ENCODE data around the gene MYO1D. TPM values are rescaled to one million over a fixed set of nuclear protein-coding genes. Genes with fewer than 3 reads are reported as not detected.

Gene MYO1D
- total RNA-seq, 3 donors from 2014 or later, result 166 to 495 (median 256) TPM

DNA sequence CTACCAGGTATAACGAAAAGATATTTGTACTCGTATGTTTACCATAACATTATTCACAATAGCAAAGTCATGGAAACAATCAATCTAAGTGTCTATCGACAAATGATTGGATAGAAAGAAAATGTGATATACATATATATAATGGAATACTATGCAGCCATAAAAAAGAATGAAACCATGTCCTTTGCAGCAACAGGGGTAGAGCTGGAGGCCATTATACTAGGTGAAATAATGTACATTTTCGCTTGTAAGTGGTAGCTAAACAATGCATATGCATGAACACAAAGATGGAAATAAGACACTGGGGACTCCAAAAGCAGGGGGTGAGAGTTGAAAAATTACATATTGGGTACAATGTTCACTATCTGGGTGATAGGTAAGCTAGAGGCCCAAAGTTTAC, 124.0 kb downstream of the MYO1D start:
- intact Hi-C loops (cut with DNase I, micrococcal nuclease), result no loop called here
- peaks cover 14% of the 10 kb centered on the region for H3K36me3 ChIP-seq (ENCODE audit: low read depth)
- no peak overlapping the region for H3K4me3 ChIP-seq
- TF ChIP-seq, protein P1, sequence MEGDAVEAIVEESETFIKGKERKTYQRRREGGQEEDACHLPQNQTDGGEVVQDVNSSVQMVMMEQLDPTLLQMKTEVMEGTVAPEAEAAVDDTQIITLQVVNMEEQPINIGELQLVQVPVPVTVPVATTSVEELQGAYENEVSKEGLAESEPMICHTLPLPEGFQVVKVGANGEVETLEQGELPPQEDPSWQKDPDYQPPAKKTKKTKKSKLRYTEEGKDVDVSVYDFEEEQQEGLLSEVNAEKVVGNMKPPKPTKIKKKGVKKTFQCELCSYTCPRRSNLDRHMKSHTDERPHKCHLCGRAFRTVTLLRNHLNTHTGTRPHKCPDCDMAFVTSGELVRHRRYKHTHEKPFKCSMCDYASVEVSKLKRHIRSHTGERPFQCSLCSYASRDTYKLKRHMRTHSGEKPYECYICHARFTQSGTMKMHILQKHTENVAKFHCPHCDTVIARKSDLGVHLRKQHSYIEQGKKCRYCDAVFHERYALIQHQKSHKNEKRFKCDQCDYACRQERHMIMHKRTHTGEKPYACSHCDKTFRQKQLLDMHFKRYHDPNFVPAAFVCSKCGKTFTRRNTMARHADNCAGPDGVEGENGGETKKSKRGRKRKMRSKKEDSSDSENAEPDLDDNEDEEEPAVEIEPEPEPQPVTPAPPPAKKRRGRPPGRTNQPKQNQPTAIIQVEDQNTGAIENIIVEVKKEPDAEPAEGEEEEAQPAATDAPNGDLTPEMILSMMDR (IDR thresholded peaks at IDR 0.05), result no peak
- ATAC-seq (no peak), DNase-seq (no peak)
- H3K9me3 ChIP-seq, result no peaks in the 10 kb centered on the region
- H3K4me1 ChIP-seq (ENCODE audit: low read depth), result no peaks in the 10 kb centered on the region

DNA sequence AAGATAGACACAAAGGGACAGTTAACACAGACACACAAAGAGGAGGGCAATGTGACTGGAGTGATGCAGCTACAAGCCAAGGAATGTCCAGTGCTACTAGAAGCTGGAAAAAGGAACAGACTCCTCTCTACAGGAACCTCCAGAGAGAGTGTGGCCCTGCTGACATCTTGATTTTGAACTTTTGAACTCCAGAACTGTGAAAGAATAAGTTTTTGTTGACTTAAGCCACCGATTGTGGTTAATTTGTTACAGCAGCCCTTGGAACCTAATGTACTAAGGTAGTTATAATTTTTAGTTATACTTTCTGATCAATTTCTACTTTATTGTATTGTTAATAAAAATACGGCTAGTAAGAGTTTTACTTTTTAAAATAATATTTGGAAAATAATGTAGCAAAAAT, 129.1 kb downstream of the MYO1D start:
- ATAC-seq (peak; percentile 72), DNase-seq (no peak)
- Histone ChIP-seq H3K36me3 (ENCODE audit: low read depth) (no peaks in the 10 kb centered on the region), H3K4me3 (no peak overlapping the region), H3K4me1 (ENCODE audit: low read depth) (peaks cover 9% of the 10 kb centered on the region), H3K9me3 (no peaks in the 10 kb centered on the region)
- intact Hi-C loops (cut with DNase I, micrococcal nuclease), result no loop called here
- TF ChIP-seq, protein P1 (IDR thresholded peaks at IDR 0.05), result no peak

DNA sequence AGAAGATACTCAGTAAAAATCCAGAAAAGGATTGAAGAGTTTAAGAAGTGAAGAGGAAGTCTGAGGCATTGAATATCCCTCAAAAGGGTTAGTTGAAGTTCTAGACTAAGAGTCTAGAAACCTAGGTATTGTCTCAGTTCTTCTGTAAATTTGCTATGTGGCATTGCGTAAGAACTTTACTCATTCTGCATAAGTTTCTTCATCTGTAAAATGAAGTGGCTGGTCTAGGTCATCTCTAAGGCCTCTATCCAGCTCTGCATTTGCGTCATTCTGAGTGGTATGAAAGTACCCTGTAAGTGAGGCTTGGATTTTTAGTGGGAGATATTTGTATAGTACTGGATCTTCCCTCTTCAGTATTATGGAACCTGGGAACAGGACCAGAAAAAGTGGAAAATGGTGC, 130.2 kb downstream of the MYO1D start:
- TF ChIP-seq, protein P1 (IDR thresholded peaks at IDR 0.05), result no peak
- no peak overlapping the region for H3K4me3 ChIP-seq
- H3K4me1 ChIP-seq (ENCODE audit: low read depth), result peaks cover 9% of the 10 kb centered on the region
- H3K36me3 ChIP-seq (ENCODE audit: low read depth), result no peaks in the 10 kb centered on the region
- ATAC-seq (no peak), DNase-seq (no peak)
- intact Hi-C loops (cut with DNase I, micrococcal nuclease), result no loop called here
- H3K9me3 ChIP-seq, result no peaks in the 10 kb centered on the region

DNA sequence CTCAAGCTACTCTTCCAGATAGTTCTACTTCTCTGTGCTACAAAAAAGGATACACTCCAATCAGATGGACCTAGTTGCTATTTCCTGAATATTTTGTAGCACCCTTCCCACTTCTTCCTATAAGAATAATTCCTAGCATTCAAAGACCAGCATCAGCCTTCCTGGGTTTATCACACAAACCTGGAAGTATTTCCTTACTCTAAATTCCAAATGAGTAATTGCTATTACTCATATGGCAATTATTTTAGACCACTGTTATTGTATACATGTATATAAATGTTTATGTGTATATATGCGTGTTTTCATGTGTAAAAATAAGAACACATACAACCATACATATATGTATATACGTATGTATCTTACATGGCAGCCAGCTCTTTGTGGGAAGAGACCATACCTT, 130.6 kb downstream of the MYO1D start:
- Histone ChIP-seq H3K36me3 (ENCODE audit: low read depth) (no peaks in the 10 kb centered on the region), H3K4me3 (no peak overlapping the region), H3K9me3 (no peaks in the 10 kb centered on the region), H3K4me1 (ENCODE audit: low read depth) (peaks cover 9% of the 10 kb centered on the region)
- TF ChIP-seq, protein P1 (IDR thresholded peaks at IDR 0.05), result no peak
- intact Hi-C loops (cut with DNase I, micrococcal nuclease), result no loop called here
- DNase-seq, result no peak
- ATAC-seq, result no peak

DNA sequence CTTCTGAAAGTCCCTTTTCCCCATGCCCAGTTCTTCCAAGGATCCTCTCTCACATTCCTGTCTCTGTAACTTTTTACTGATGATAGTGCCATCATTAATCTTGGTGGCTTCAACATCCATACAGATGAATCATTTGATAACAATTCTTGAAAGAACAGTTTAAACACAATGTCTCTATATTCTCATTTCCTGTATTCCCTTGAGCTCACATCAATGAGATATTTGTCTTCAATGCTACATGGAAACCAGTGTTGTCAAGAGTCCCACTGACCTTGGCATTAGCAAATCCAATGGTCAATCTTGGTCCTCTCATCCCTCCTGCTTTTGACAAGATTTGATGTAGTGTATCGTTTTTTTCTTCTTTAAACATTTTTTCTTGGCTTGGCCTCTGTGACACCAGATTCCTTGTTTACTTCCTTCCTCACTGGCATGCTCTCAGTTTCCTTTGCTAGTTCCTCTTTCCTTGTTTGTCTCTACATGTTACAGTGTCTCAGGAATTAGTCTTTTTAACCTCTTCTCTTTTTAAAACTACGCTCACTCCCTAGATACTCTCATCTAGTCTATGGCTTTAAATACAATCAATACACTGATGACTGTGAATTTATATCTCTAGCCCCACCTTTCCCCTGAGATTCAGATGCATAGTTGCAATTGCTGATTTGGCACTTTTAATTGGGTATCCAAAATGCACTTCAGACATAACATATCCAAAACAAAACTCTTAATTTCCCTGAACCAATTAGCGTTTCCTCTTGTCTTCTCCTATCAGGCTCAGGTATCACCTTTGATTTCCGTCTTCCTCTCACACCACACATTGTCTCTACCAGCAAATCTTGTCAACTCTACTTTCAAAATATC, 134.0 kb downstream of the MYO1D start:
- DNase-seq, result no peak
- Histone ChIP-seq H3K9me3 (no peaks in the 10 kb centered on the region), H3K4me3 (no peak overlapping the region), H3K36me3 (ENCODE audit: low read depth) (no peaks in the 10 kb centered on the region), H3K4me1 (ENCODE audit: low read depth) (peaks cover 9% of the 10 kb centered on the region)
- intact Hi-C loops (cut with DNase I, micrococcal nuclease), result no loop called here
- no peak for ATAC-seq
- TF ChIP-seq, protein P1 (IDR thresholded peaks at IDR 0.05), result no peak
